HEK293 (cell line): ENCODE data around the gene RBFOX2.

Source experiments
- CTCF ChIA-PET: fragments of 350-600 bp; formaldehyde crosslinking; extraction: SDS; loops from one replicate; lab custom pipeline; 2021; ENCODE audit warnings: antibody characterized with exemption; lab: Yijun Ruan, JAX
- POLR2A ChIA-PET: fragments of 300-600 bp; formaldehyde crosslinking; extraction: SDS; loops from one replicate; lab custom pipeline; 2020; ENCODE audit warnings: antibody characterized with exemption, inconsistent platforms; lab: Yijun Ruan, JAX
- H3K27ac ChIP-seq: fragments of 200-500 bp; sonication (Bioruptor generic); 2 replicates; pipeline ENCODE4 v1.5.1; 2014; ENCODE audit warnings: low read depth, low read length, control low read depth, inconsistent platforms; ENCODE audit errors: extremely low read depth
- H3K36me3 ChIP-seq, 2 experiments: fragments of 200-500 bp in 1 of 2; sonication (Bioruptor generic) in 1 of 2; 1 replicate in 1 of 2; 2 replicates in 1 of 2; pipeline ENCODE4 v1.5.1; 2014 to 2017; ENCODE audit warnings: inconsistent platforms in 2 of 2, low read length in 2 of 2; ENCODE audit not compliant: control insufficient read depth in 2 of 2, insufficient read depth in 1 of 2
- H3K4me1 ChIP-seq: fragments of 200-500 bp; sonication (Bioruptor generic); 2 replicates; pipeline ENCODE4 v1.5.1; 2014; ENCODE audit warnings: mild to moderate bottlenecking, low read length, inconsistent platforms; ENCODE audit not compliant: control insufficient read depth, insufficient read depth
- H3K4me3 ChIP-seq: 2 replicates; pipeline ENCODE4 v1.5.1; 2011; ENCODE audit warnings: low read depth, mild to moderate bottlenecking, control low read depth, low read length, moderate library complexity
- H3K9me3 ChIP-seq: fragments of 200-500 bp; sonication (Bioruptor generic); 2 replicates; pipeline ENCODE4 v1.5.1; 2014; ENCODE audit warnings: low read depth, low read length, inconsistent platforms; ENCODE audit not compliant: control insufficient read depth, insufficient read depth
- BCL11A ChIP-seq: fragments of 450-650 bp; formaldehyde crosslinking; IDR thresholded peaks from 2 replicates; pipeline ENCODE4 v1.5.1; 2016; ENCODE audit warnings: low read depth, missing biosample characterization, missing genetic modification characterization
- ZFP37 ChIP-seq: fragments of 450-650 bp; formaldehyde crosslinking; IDR thresholded peaks from 2 replicates; pipeline ENCODE4 v1.5.1; 2016; ENCODE audit warnings: missing biosample characterization, missing genetic modification characterization
- ZNF146 ChIP-seq: fragments of 450-650 bp; formaldehyde crosslinking; IDR thresholded peaks from 2 replicates; pipeline ENCODE4 v1.5.1; 2016; ENCODE audit warnings: missing biosample characterization, missing genetic modification characterization
- ZNF169 ChIP-seq: fragments of 450-650 bp; formaldehyde crosslinking; IDR thresholded peaks from 2 replicates; pipeline ENCODE4 v1.5.1; 2016; ENCODE audit warnings: missing biosample characterization, missing genetic modification characterization
- ZNF211 ChIP-seq: fragments of 450-650 bp; formaldehyde crosslinking; IDR thresholded peaks from 2 replicates; pipeline ENCODE4 v1.5.1; 2016; ENCODE audit warnings: low read depth, missing biosample characterization, missing genetic modification characterization
- ZNF214 ChIP-seq: fragments of 450-650 bp; formaldehyde crosslinking; IDR thresholded peaks from 2 replicates; pipeline ENCODE4 v1.5.1; 2017; ENCODE audit warnings: missing biosample characterization, mild to moderate bottlenecking, missing genetic modification characterization, borderline replicate concordance
- ZNF280D ChIP-seq: fragments of 450-650 bp; formaldehyde crosslinking; IDR thresholded peaks from 2 replicates; pipeline ENCODE4 v1.5.1; 2016; ENCODE audit warnings: missing biosample characterization, missing genetic modification characterization
- ZNF311 ChIP-seq: fragments of 450-650 bp; formaldehyde crosslinking; IDR thresholded peaks from 2 replicates; pipeline ENCODE4 v1.5.1; 2017; ENCODE audit warnings: missing biosample characterization, missing genetic modification characterization, borderline replicate concordance
- ZNF335 ChIP-seq: fragments of 450-650 bp; formaldehyde crosslinking; conservative IDR thresholded peaks from 2 replicates; pipeline ENCODE4 v1.5.1; 2016; ENCODE audit warnings: missing biosample characterization, missing genetic modification characterization
- ZNF366 ChIP-seq: fragments of 450-650 bp; formaldehyde crosslinking; conservative IDR thresholded peaks from 2 replicates; pipeline ENCODE4 v1.5.1; 2016; ENCODE audit warnings: missing biosample characterization, missing genetic modification characterization
- ZNF473 ChIP-seq: fragments of 450-650 bp; formaldehyde crosslinking; IDR thresholded peaks from 2 replicates; pipeline ENCODE4 v1.5.1; 2017; ENCODE audit warnings: missing biosample characterization, missing genetic modification characterization
- ZNF48 ChIP-seq: fragments of 450-650 bp; formaldehyde crosslinking; IDR thresholded peaks from 2 replicates; pipeline ENCODE4 v1.5.1; 2016; ENCODE audit warnings: missing biosample characterization, missing genetic modification characterization
- ZNF549 ChIP-seq: fragments of 450-650 bp; IDR thresholded peaks from 2 replicates; pipeline ENCODE4 v1.5.1; 2018; ENCODE audit warnings: missing biosample characterization, missing genetic modification characterization, mild to moderate bottlenecking, inconsistent platforms, moderate library complexity
- ZNF639 ChIP-seq: fragments of 450-650 bp; formaldehyde crosslinking; IDR thresholded peaks from 2 replicates; pipeline ENCODE4 v1.5.1; 2016; ENCODE audit warnings: missing biosample characterization, missing genetic modification characterization
- ZNF645 ChIP-seq: fragments of 450-650 bp; formaldehyde crosslinking; IDR thresholded peaks from 2 replicates; pipeline ENCODE4; 2016; ENCODE audit warnings: missing biosample characterization, missing genetic modification characterization
- ZNF76 ChIP-seq: fragments of 450-650 bp; formaldehyde crosslinking; IDR thresholded peaks from 2 replicates; pipeline ENCODE4; 2016; ENCODE audit warnings: low read depth, missing biosample characterization, missing genetic modification characterization, borderline replicate concordance
- ZNF777 ChIP-seq: fragments of 450-650 bp; formaldehyde crosslinking; IDR thresholded peaks from 2 replicates; pipeline ENCODE4 v1.5.1; 2017; ENCODE audit warnings: missing biosample characterization, missing genetic modification characterization, borderline replicate concordance
- ZNF792 ChIP-seq: fragments of 450-650 bp; formaldehyde crosslinking; IDR thresholded peaks from 2 replicates; pipeline ENCODE4 v1.5.1; 2016; ENCODE audit warnings: missing biosample characterization, missing genetic modification characterization
- ZSCAN5A ChIP-seq: fragments of 450-650 bp; formaldehyde crosslinking; IDR thresholded peaks from 2 replicates; pipeline ENCODE4 v1.5.1; 2016; ENCODE audit warnings: missing biosample characterization, missing genetic modification characterization
- ZXDB ChIP-seq: fragments of 450-650 bp; formaldehyde crosslinking; IDR thresholded peaks from 2 replicates; pipeline ENCODE4 v1.5.1; 2016; ENCODE audit warnings: missing biosample characterization, missing genetic modification characterization
- TF ChIP-seq, protein P1 (sequence below): fragments of 450-650 bp; formaldehyde crosslinking; IDR thresholded peaks from 2 replicates; pipeline ENCODE4 v1.5.1; 2016; ENCODE audit warnings: missing biosample characterization, missing genetic modification characterization
- TF ChIP-seq, protein P2 (sequence below): fragments of 450-650 bp; formaldehyde crosslinking; IDR thresholded peaks from 2 replicates; pipeline ENCODE4 v1.5.1; 2016; ENCODE audit warnings: missing biosample characterization, missing genetic modification characterization

Gene RBFOX2

DNA sequence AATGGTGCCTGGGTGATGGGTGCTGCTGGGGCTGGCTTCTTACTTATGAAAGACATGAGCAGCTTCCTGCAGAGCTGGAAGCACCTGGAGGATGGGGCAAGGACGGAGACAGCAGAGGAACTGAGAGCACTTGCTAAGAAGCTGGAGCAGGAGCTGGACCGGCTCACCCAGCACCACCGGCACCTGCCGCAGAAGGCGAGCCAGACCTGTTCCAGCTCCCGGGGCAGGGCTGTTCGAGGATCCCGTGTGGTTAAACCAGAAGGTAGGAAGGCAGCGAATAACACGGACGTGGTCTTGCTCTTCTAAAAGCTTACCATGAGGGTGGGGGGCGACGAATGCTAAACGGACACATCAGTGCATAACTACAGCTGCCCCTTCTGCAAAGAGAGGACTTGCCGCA, 301.7 kb downstream of the RBFOX2 start:
- ChIA-PET CTCF (interaction anchor here (1.2 to 1.5 kb wide), 2 partner anchors 96 to 339 kb away, joined by 5 read pairs; no protein-coding TSS in a partner anchor), POLR2A (no interaction called here)
- TF ChIP-seq, protein P1, sequence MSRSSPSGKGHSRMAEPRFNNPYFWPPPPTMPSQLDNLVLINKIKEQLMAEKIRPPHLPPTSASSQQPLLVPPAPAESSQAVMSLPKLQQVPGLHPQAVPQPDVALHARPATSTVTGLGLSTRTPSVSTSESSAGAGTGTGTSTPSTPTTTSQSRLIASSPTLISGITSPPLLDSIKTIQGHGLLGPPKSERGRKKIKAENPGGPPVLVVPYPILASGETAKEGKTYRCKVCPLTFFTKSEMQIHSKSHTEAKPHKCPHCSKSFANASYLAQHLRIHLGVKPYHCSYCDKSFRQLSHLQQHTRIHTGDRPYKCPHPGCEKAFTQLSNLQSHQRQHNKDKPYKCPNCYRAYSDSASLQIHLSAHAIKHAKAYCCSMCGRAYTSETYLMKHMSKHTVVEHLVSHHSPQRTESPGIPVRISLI (tag by site-specific recombination): no peak
- no peak for TF ChIP-seq ZNF214
- TF ChIP-seq ZNF473 (tag by site-specific recombination): no peak
- TF ChIP-seq, protein P2, sequence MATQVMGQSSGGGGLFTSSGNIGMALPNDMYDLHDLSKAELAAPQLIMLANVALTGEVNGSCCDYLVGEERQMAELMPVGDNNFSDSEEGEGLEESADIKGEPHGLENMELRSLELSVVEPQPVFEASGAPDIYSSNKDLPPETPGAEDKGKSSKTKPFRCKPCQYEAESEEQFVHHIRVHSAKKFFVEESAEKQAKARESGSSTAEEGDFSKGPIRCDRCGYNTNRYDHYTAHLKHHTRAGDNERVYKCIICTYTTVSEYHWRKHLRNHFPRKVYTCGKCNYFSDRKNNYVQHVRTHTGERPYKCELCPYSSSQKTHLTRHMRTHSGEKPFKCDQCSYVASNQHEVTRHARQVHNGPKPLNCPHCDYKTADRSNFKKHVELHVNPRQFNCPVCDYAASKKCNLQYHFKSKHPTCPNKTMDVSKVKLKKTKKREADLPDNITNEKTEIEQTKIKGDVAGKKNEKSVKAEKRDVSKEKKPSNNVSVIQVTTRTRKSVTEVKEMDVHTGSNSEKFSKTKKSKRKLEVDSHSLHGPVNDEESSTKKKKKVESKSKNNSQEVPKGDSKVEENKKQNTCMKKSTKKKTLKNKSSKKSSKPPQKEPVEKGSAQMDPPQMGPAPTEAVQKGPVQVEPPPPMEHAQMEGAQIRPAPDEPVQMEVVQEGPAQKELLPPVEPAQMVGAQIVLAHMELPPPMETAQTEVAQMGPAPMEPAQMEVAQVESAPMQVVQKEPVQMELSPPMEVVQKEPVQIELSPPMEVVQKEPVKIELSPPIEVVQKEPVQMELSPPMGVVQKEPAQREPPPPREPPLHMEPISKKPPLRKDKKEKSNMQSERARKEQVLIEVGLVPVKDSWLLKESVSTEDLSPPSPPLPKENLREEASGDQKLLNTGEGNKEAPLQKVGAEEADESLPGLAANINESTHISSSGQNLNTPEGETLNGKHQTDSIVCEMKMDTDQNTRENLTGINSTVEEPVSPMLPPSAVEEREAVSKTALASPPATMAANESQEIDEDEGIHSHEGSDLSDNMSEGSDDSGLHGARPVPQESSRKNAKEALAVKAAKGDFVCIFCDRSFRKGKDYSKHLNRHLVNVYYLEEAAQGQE (tag by site-specific recombination): no peak
- no peak for TF ChIP-seq ZNF211 (tag by site-specific recombination)
- no peak for TF ChIP-seq ZFP37
- no peak for TF ChIP-seq ZNF645 (tag by site-specific recombination)
- TF ChIP-seq ZNF48 (tag by site-specific recombination): no peak
- TF ChIP-seq ZNF76: no peak
- no peak for TF ChIP-seq ZNF335
- TF ChIP-seq ZNF777 (tag by site-specific recombination): no peak
- no peak for TF ChIP-seq ZNF549 (tag by site-specific recombination)
- no peak for TF ChIP-seq ZNF366 (tag by site-specific recombination)
- no peak for TF ChIP-seq ZSCAN5A (tag by site-specific recombination)
- Histone ChIP-seq H3K9me3 (no peaks in the 10 kb centered on the region), H3K4me1 (no peaks in the 10 kb centered on the region), H3K4me3 (no peak overlapping the region), H3K36me3 (no peaks in the 10 kb centered on the region), H3K27ac (no peak overlapping the region)

DNA sequence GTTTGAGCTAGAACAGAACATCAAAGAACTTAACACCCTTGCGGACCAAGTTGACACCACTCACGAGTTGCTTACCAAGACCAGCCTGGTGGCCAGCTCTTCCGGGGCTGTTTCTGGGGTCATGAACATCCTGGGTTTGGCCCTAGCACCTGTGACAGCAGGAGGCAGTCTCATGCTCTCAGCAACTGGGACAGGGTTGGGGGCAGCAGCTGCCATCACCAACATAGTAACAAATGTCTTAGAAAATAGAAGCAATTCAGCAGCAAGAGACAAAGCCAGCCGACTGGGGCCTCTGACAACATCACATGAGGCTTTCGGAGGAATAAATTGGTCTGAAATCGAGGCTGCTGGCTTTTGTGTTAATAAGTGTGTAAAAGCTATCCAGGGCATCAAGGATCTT, 302.2 kb downstream of the RBFOX2 start:
- ChIA-PET CTCF (interaction anchor here (0.8 to 1.5 kb wide), 3 partner anchors 9 to 339 kb away, joined by 3 to 5 read pairs (median 5); partner anchors contain the start of gene APOL5), POLR2A (no interaction called here)
- Histone ChIP-seq H3K36me3 (no peaks in the 10 kb centered on the region), H3K4me1 (no peaks in the 10 kb centered on the region)
- TF ChIP-seq ZXDB: no peak
- TF ChIP-seq BCL11A (tag by site-specific recombination): no peak
- TF ChIP-seq ZNF146 (tag by site-specific recombination): no peak
- no peak for TF ChIP-seq ZNF169
- no peak for TF ChIP-seq ZNF639
- no peak for TF ChIP-seq ZNF280D (tag by site-specific recombination)
- TF ChIP-seq ZNF792 (tag by site-specific recombination): no peak
- no peak for TF ChIP-seq ZNF311 (tag by site-specific recombination)
- TF ChIP-seq, all 188 proteins: peak for 0
- Histone ChIP-seq H3K9me3 (no peaks in the 10 kb centered on the region), H3K27ac (no peak overlapping the region), H3K4me3 (no peak overlapping the region)
